NT2/D1 (cell line): ENCODE data around the gene ARHGAP21.

Experiments
- SUZ12 ChIP-seq: IDR thresholded peaks from 2 replicates; pipeline ENCODE4 v1.6.1; 2011; ENCODE audit not compliant: insufficient read length, insufficient read depth; ENCODE audit errors: extremely low read depth
- ZNF274 ChIP-seq: IDR thresholded peaks from 2 replicates; pipeline ENCODE4 v1.6.1; 2011; ENCODE audit warnings: mild to moderate bottlenecking, low read depth, low read length

- TF ChIP-seq ZNF274 (no peak), SUZ12 (no peak)
These were observed 155.6 kb downstream of the ARHGAP21 start for GRCh38 chr10:24568042-24568441.
